Calu3 (cell line): ENCODE data around the gene MSMP. TPM values are rescaled to one million over a fixed set of nuclear protein-coding genes. Genes with fewer than 3 reads are reported as not detected.

ENCODE experiments used
- BruUV-seq: library from RNA; stranded (reverse); fragments of 400-500 nt; replicated peaks from 2 replicates; lab custom pipeline; 2021; lab: Mats Ljungman, UMichigan
- CTCF ChIA-PET: fragments of 300-600 bp; sonication (Branson Sonifier 250); formaldehyde crosslinking; loops from one replicate; lab custom pipeline; 2022; ENCODE audit warnings: antibody characterized with exemption; lab: Charles Lee
- DNase-seq: peaks from one replicate; pipeline ENCODE4 v3.0.0; 2022
- H3K27ac Mint-ChIP-seq: one replicate; pipeline ENCODE4 v1.8.0; 2022; ENCODE audit warnings: mixed read lengths; ENCODE audit not compliant: unreplicated experiment
- H3K27me3 Mint-ChIP-seq: one replicate; pipeline ENCODE4 v1.8.0; 2022; ENCODE audit warnings: mixed read lengths; ENCODE audit not compliant: unreplicated experiment
- H3K36me3 Mint-ChIP-seq: one replicate; pipeline ENCODE4 v1.8.0; 2022; ENCODE audit warnings: mild to moderate bottlenecking, moderate library complexity, mixed read lengths; ENCODE audit not compliant: insufficient read depth, unreplicated experiment
- H3K4me1 Mint-ChIP-seq: one replicate; pipeline ENCODE4 v1.8.0; 2022; ENCODE audit warnings: mild to moderate bottlenecking, low read depth, mixed read lengths; ENCODE audit not compliant: unreplicated experiment
- H3K4me3 Mint-ChIP-seq: one replicate; pipeline ENCODE4 v1.8.0; 2022; ENCODE audit warnings: mild to moderate bottlenecking, low read depth, moderate library complexity, mixed read lengths; ENCODE audit not compliant: unreplicated experiment
- H3K9me3 Mint-ChIP-seq: one replicate; pipeline ENCODE4 v1.8.0; 2022; ENCODE audit warnings: low read depth, mixed read lengths; ENCODE audit not compliant: unreplicated experiment
- CTCF ChIP-seq: fragments of 200-600 bp; IDR thresholded peaks from one replicate; pipeline ENCODE4 v1.8.0; 2022; ENCODE audit warnings: antibody characterized with exemption; ENCODE audit not compliant: unreplicated experiment
- intact Hi-C: fragments of 100-400 bp; cut with micrococcal nuclease; formaldehyde crosslinking; loops from one replicate; pipeline ENCODE4 v1.10.0; 2022; ENCODE audit not compliant: unreplicated experiment
- total RNA-seq: library from RNA; stranded (reverse); gene quantifications from 2 replicates; pipeline ENCODE4 v1.2.3, GENCODE V29; 2022

Gene MSMP
- total RNA-seq, 1 experiment from 2014 or later: not detected

- Mint-ChIP-seq H3K27ac (no peak overlapping the region), H3K9me3 (no peaks in the 10 kb centered on the region), H3K4me1 (peaks cover 5% of the 10 kb centered on the region), H3K27me3 (no peaks in the 10 kb centered on the region), H3K36me3 (peaks cover 10% of the 10 kb centered on the region), H3K4me3 (no peak overlapping the region)
- BruUV-seq: no TSS peak
- TF ChIP-seq CTCF: no peak
- intact Hi-C loops: no loop called here
- CTCF ChIA-PET: interaction anchor here (1.0 to 2.6 kb wide), 4 partner anchors 29 to 144 kb away, joined by 3 to 16 read pairs (median 4); no protein-coding TSS in a partner anchor
- DNase-seq: no peak
Observed at GRCh38 chr9:35789541-35789940, 35.5 kb upstream of the MSMP start.

GRCh38 chr9:35783418-35783817, 29.3 kb upstream of the MSMP start:
- BruUV-seq: no TSS peak
- no peak for DNase-seq
- TF ChIP-seq CTCF: no peak
- CTCF ChIA-PET: no interaction called here
- Mint-ChIP-seq H3K4me1 (no peaks in the 10 kb centered on the region), H3K9me3 (no peaks in the 10 kb centered on the region), H3K27ac (no peak overlapping the region), H3K36me3 (peaks cover 5% of the 10 kb centered on the region), H3K4me3 (no peak overlapping the region), H3K27me3 (no peaks in the 10 kb centered on the region)
- intact Hi-C loops: no loop called here

DNA sequence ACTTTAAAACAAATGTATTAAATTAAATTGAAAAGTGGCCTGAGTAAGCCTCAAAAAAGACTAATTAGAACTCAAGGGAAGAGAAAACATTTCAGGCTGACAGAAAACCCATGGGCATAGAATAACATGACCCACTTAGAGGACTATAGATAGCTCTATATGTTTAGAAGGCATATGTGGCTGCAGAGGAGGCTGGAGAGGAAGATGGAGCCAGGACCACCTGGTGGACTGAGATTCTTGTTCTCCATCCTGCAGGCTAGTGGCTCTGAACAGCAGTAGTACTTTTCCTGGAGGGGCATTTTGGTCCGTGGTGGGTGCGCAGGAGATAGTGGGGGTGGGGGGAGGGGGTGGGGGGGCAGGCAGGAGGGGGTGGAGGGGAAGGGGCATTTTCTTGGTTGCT, 27.0 kb upstream of the MSMP start:
- Mint-ChIP-seq H3K4me3 (no peak overlapping the region), H3K27me3 (no peaks in the 10 kb centered on the region), H3K27ac (no peak overlapping the region), H3K36me3 (peaks cover 9% of the 10 kb centered on the region), H3K4me1 (no peaks in the 10 kb centered on the region), H3K9me3 (no peaks in the 10 kb centered on the region)
- CTCF ChIA-PET: no interaction called here
- DNase-seq: no peak
- no TSS peak for BruUV-seq
- TF ChIP-seq CTCF: no peak
- intact Hi-C loops: no loop called here

- intact Hi-C loops: no loop called here
- no peak for TF ChIP-seq CTCF
- BruUV-seq: no TSS peak
- no peak overlapping the region for H3K27ac Mint-ChIP-seq
- H3K27me3 Mint-ChIP-seq: no peaks in the 10 kb centered on the region
- no peak overlapping the region for H3K4me3 Mint-ChIP-seq
- H3K9me3 Mint-ChIP-seq: no peaks in the 10 kb centered on the region
- H3K4me1 Mint-ChIP-seq: peaks cover 7% of the 10 kb centered on the region
- peaks cover 8% of the 10 kb centered on the region for H3K36me3 Mint-ChIP-seq
- no peak for DNase-seq
- CTCF ChIA-PET: no interaction called here
Observed at GRCh38 chr9:35778496-35778895, 24.4 kb upstream of the MSMP start.
